Fibroblast of mammary gland (primary cell): ENCODE measurements around the gene SLC39A11.
A peak's percentile ranks its signal among the peaks of the same experiment; 100 is the strongest.

Experiments used
- DNase-seq: peaks from one replicate; pipeline ENCODE4 v3.0.0-alpha.2; 2010; ENCODE audit warnings: low read depth
- H3K4me3 ChIP-seq: 2 replicates; pipeline ENCODE4 v1.5.1; 2011; ENCODE audit warnings: low read depth, mild to moderate bottlenecking, low read length, moderate library complexity; ENCODE audit not compliant: control insufficient read depth
- CTCF ChIP-seq: conservative IDR thresholded peaks from 2 replicates; pipeline ENCODE4 v1.5.1; 2011; ENCODE audit warnings: low read depth, low read length, inconsistent platforms; ENCODE audit not compliant: control insufficient read depth, insufficient read depth

Gene SLC39A11

DNA sequence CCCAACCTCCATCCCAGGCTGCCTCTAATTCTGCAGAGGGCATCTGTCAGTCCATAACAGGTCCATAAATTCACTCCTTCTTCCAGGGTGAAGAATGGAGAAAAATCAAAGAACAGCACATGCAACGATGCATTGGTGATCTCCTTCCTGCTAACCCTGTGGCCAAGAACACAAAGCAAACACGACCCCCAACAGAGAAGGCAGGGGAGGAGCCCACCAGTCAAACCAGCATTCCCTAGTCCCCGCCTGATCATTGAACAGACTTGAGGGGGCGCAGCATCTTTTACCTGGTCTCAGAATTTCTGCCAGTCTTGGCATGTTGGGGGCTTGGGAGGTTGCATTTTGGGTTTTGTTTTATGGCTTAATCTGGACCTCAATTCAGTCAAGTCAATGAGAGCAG is 476.0 kb downstream of the SLC39A11 start:
- no peak for DNase-seq
- TF ChIP-seq CTCF: no peak
- no peak overlapping the region for H3K4me3 ChIP-seq

GRCh38 chr17:72615627-72615991 is 476.9 kb downstream of the SLC39A11 start:
- no peak overlapping the region for H3K4me3 ChIP-seq
- DNase-seq: no peak
- TF ChIP-seq CTCF: no peak

DNA sequence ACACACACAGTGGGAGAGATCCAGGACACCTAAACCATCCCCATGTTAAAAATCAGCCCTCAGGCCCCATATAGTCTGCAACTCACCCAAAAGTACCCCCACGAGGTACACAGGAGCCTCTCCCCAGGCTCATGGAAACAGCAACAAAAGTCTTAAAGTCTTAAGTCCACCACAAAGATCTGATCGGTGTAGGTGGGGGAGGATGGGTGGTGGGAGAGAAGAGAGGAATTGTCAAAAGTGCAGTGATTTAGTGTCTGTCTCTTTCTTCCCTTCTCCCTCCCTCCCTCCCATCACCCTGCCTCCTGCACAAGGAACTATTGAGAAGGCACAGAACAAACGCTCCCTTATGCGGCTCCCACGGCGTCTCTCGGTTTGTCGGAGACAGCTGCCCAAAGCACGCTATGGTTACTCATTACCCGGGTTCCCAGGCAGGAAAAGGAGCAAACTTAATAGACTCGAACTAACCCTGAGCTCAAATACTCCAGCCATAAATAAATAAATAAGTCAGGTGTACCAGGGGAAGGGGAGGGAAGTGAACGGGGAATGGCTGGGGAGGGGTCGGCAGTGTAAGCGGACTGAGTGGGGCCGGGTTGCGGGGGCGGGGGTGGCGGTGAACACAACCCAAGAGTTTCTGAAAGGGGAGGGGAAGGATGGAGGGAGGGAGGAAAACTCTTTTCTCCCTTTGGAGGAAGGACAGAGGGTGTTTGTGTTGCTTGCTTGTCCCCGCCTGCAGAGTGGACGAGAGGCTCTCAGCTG is 477.4 kb downstream of the SLC39A11 start:
- no peak for TF ChIP-seq CTCF
- H3K4me3 ChIP-seq: no peak overlapping the region
- peak; percentile 59 for DNase-seq

DNA sequence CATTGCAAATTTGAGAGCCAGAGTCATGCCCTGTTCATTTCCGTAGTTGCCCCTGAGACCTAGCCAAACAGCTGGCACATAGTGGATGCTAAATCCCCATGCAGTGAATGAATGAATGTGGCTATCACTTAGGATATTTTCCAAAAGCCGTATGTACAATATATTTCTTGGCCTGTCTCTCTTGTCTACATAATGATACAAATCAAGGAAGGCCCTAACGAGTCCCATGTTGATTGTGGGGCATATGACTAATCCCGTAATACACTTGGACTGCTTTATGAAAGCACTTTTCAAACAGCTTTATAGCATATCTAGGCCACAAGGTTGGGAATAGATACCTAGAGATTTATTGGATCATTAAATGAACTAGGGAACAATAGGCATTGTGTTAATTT is 478.0 kb downstream of the SLC39A11 start:
- TF ChIP-seq CTCF: no peak
- DNase-seq: peak; percentile 50

DNA sequence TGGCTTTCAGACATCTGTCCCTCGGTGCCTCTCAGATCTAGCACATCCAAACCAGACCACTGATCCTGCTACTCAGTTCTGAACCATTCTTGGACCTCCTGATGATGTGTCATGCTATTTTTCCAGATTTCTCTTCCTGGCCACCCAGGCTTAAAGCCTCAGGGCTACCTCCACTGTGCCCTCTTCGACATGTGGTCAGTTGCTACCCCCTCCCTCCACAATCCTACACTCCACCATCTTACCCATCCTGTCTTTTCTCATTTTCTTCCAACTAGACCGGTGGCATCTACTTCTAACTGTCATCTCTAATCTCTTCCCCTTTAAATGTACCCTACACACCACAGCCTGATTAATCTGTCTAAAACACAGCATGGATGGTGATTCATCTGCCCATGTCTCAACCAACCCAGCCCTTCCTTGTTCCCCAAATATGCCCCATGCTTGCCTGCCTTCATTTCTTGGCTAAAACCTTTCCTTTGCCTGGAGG is 478.6 kb downstream of the SLC39A11 start:
- TF ChIP-seq CTCF: no peak
- no peak overlapping the region for H3K4me3 ChIP-seq
- DNase-seq: peak; percentile 72

More for the DNA sequence above, 478.0 kb downstream of the SLC39A11 start:
- H3K4me3 ChIP-seq: no peak overlapping the region

GRCh38 chr17:72613396-72613795 is 479.1 kb downstream of the SLC39A11 start:
- H3K4me3 ChIP-seq: no peak overlapping the region
- TF ChIP-seq CTCF: no peak
- DNase-seq: peak; percentile 30
